ENCODE measurements around the gene UBE2G2. TPM values are rescaled to one million over a fixed set of nuclear protein-coding genes. Genes with fewer than 3 reads are reported as not detected.
A peak's percentile ranks its signal among the peaks of the same experiment; 100 is the strongest.

The UBE2G2 gene
- total RNA-seq, 1 donor from 2014 or later, result 78.8 TPM

DNA sequence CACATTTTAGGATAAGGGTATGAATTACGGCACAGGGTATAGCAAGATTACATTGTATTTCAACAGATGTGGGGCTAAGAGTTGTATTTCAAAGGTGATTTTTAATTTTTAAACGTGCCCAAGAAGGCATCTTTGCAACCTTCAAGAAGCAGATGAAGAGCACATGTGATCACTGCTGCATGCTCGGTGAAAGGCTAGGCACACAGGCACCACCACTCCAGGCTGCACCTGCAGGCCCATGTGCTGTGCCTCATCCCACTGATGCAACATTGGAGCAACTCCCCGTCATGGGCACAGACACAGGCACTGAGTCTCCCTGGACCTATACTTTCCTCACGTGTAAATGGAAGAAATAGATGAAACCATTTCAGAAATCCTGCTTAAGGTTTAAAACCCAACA lies 23.5 kb downstream of the UBE2G2 start:
- ATAC-seq, result no peak
- peaks cover 56% of the 10 kb centered on the region for H3K36me3 ChIP-seq

DNA sequence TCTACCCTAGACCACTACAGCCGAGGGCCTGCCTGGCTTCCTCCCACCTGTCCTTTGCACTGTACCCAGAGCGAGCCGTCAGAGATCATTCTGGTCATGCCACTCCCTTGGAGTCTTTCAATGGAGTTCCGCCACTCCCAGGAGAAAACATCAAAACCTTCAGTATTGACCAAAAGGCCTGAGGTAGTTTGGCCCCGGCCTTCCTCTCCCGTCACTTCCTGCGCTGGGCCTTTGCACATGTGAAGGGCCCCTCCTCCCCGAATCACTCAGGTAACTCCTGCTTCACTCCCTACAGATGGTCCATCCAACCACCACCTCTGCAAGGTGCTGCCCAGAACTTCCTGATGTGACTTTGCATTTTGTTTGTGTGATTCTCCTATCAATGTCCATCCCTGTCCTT lies 26.6 kb downstream of the UBE2G2 start:
- intact Hi-C loops (cut with DNase I), result no loop called here
- peaks cover 82% of the 10 kb centered on the region for H3K36me3 ChIP-seq

More for the DNA sequence above, 23.5 kb downstream of the UBE2G2 start:
- Histone ChIP-seq H3K4me1 (peaks cover 19% of the 10 kb centered on the region), H3K27ac (no peak overlapping the region), H3K27me3 (no peaks in the 10 kb centered on the region), H3K4me3 (no peak overlapping the region), H3K9me3 (no peaks in the 10 kb centered on the region)
- no peak for DNase-seq
- TF ChIP-seq, protein P1, sequence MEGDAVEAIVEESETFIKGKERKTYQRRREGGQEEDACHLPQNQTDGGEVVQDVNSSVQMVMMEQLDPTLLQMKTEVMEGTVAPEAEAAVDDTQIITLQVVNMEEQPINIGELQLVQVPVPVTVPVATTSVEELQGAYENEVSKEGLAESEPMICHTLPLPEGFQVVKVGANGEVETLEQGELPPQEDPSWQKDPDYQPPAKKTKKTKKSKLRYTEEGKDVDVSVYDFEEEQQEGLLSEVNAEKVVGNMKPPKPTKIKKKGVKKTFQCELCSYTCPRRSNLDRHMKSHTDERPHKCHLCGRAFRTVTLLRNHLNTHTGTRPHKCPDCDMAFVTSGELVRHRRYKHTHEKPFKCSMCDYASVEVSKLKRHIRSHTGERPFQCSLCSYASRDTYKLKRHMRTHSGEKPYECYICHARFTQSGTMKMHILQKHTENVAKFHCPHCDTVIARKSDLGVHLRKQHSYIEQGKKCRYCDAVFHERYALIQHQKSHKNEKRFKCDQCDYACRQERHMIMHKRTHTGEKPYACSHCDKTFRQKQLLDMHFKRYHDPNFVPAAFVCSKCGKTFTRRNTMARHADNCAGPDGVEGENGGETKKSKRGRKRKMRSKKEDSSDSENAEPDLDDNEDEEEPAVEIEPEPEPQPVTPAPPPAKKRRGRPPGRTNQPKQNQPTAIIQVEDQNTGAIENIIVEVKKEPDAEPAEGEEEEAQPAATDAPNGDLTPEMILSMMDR (IDR thresholded peaks at IDR 0.05), result no peak
- intact Hi-C loops (cut with DNase I), result no loop called here

DNA sequence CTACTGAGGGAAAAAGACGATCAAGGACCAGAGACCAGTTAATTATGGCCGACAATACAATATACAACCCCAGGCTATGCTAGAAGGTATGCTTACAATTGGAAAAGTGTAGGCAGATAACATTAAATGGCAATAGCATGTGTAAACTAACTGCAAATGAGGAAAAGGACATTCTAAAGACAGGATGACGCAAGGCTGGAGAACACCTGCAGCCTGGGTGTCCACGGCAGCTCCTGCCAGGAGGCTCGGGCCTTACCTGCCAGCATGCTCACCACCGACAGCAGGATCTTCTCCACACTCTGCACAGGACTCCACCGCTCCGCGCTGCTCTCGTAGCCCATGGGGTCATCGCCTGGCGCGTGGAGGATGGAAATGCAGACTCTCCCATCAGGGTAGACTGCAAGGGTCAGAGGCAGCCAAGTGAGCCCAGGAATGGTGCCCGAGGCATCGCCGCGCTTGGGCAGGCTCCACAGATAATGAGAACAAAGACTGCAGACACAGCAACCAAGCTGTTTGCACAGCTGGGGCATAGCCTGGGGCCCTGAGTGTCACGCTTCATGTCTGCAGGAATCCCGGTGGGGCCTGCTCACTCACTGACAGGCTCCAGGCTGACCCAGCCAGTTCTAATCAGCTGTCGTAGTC lies 28.2 kb downstream of the UBE2G2 start:
- Histone ChIP-seq H3K9me3 (no peaks in the 10 kb centered on the region), H3K27ac (no peak overlapping the region), H3K4me1 (no peaks in the 10 kb centered on the region), H3K36me3 (peaks cover 79% of the 10 kb centered on the region), H3K27me3 (no peaks in the 10 kb centered on the region), H3K4me3 (no peak overlapping the region)
- intact Hi-C loops (cut with DNase I), result no loop called here
- DNase-seq (peak; percentile 49), ATAC-seq (no peak)
- TF ChIP-seq, protein P1 (IDR thresholded peaks at IDR 0.05), result no peak

More for the DNA sequence above, 26.6 kb downstream of the UBE2G2 start:
- Histone ChIP-seq H3K9me3 (no peaks in the 10 kb centered on the region), H3K4me1 (peaks cover 2% of the 10 kb centered on the region), H3K27me3 (no peaks in the 10 kb centered on the region), H3K4me3 (no peak overlapping the region), H3K27ac (no peak overlapping the region)
- ATAC-seq (no peak), DNase-seq (no peak)
- TF ChIP-seq, protein P1 (IDR thresholded peaks at IDR 0.05), result no peak

DNA sequence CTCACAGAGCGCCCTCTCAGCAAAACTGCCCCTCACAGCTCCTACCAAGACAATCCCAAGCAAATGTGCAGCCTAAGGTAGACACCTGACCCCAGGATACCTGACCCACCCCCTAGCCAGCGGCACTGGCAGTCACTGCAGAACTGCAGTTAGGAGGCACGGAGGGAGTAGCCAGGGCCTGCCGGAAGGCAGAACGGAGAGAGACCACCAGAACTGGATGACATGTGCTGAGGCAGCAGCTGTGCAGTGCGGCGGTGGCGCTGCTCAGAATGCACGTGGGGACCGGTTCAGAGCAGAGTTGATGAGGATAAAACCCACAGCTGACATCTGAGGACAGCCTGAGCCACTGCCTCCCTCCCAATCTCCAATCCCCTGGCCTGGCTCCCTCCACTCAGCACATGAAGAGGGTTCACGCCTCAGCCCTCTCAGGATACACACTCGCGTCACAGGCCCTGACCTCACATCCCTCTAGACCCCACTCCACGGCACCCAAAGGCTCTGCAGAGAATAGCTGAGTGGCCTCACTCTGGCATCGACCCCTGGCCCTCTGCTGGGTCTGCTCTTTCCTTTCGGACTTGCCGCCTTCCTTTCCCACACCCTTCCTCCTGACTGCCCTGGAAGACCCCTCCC lies 29.6 kb downstream of the UBE2G2 start:
- Histone ChIP-seq H3K36me3 (peaks cover 65% of the 10 kb centered on the region), H3K4me1 (no peaks in the 10 kb centered on the region), H3K27ac (no peak overlapping the region), H3K9me3 (no peaks in the 10 kb centered on the region), H3K4me3 (no peak overlapping the region), H3K27me3 (no peaks in the 10 kb centered on the region)
- DNase-seq (peak; percentile 48), ATAC-seq (peak; percentile 14)
- TF ChIP-seq, protein P1 (IDR thresholded peaks at IDR 0.05), result no peak
- intact Hi-C loops (cut with DNase I), result no loop called here

DNA sequence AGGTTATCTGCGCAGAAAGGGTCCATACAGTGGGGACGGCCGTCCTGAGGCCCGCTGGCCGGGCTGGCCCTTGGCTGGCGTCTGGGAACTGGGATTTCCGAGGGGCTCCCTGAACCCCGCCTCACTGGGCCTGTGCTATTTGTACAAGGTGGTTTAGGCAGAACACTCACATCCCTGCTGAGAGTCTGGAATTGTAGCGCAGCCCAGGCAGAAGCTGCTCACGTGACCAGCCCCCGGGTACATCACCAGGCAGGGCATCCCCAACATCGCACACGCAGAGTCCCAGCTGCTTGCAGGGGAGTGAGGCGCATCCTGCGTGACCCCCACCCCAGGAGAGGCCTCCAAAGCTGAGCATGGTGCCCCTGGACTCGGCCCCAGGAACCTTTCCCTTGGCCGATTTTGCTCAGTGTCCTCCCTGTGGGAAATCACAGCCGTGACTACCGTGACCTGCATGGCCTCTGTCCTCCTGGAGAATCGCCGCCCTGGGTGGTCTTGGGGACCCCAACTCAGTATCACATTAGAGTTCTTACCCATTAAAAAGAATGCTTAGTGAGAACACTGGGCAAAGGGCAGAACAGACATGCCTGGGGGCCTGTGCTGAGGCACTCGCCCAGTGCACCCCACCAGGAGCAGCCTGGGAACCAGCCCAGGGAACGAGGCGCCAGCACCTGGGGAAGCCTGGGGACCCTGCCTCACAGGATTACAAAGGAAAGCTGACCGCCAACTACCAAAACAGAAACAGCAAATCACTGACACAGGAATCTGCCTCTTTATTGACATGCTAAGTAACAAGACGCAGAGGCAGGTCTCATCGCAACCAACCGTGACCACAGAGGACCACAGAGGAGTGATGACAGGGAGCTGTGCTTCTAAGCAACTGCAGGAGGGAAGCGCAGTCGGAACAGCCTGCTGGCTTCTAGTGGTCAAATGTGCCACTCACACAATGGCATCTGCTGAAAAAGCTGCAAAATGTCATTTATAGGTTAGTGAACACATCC lies 33.5 kb downstream of the UBE2G2 start:
- H3K4me1 ChIP-seq, result no peaks in the 10 kb centered on the region
- DNase-seq, result peak; percentile 52
- no peaks in the 10 kb centered on the region for H3K9me3 ChIP-seq
- H3K27me3 ChIP-seq, result no peaks in the 10 kb centered on the region
- no peak for ATAC-seq
- intact Hi-C loops (cut with DNase I), result no loop called here
- no peak overlapping the region for H3K27ac ChIP-seq
- no peak overlapping the region for H3K4me3 ChIP-seq
- TF ChIP-seq, protein P1 (IDR thresholded peaks at IDR 0.05), result no peak
- H3K36me3 ChIP-seq, result peaks cover 35% of the 10 kb centered on the region

All from upper lobe of right lung (tissue), 1 donor.